Measurements from ENCODE around the gene THAP3. TPM values are rescaled to one million over a fixed set of nuclear protein-coding genes. Genes with fewer than 3 reads are reported as not detected.

Gene THAP3
- total and polyA plus RNA-seq, 9 of the 15 experiments (the other 6 are each of a cell fraction or from before 2014, with no cell fraction given), result 1.9 to 31.2 (median 18.2) TPM

DNA sequence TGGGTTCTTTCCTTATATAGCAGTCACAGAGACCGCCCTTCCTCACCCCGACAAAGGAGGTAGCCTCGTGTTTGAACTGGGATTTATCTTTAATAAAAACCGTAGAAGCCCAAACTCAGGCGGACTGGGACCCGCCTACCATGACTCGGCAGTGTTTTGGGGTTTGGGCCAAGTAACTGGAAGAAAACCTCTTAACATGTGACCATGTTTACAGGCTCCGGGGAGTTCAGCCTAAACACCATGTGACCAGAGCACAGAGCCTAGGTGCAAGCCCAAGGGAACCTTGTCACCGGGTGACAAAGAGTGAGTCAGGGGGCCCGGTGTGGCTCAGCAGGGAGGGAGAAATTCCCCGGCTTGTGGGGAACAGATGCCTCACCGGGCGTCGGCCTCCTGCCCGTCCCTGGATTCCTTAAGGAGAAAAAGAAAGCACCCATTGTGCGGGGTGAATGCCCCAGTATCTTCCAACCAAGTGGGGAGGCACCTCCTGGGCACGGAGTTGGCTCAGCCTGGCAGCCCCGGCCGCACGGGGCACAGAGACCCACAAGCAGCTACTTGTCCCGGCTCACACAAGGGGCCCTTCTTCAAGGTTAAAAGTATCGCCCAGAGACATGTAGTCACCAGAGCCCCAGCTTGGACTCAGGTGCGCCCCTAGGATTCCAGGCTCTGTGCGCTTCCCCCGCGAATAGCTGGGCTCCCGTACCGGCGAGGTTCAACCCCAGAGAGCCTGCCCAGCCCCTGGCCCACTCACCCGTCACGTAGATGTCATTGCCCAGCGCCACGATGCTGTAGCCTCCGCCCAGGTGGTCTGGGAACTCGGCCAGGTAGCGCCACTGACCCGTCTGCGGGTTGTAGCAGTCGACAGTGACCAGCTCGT is 23.4 kb upstream of the THAP3 start (continued):
- no peak for TF ChIP-seq ZNF696 (CRISPR knock-in tag; conservative IDR thresholded peaks at IDR 0.05)
- no peak for TF ChIP-seq RFX5 (IDR thresholded peaks at IDR 0.05; ENCODE audit: low read depth, low read length)
- TF ChIP-seq, protein P1, sequence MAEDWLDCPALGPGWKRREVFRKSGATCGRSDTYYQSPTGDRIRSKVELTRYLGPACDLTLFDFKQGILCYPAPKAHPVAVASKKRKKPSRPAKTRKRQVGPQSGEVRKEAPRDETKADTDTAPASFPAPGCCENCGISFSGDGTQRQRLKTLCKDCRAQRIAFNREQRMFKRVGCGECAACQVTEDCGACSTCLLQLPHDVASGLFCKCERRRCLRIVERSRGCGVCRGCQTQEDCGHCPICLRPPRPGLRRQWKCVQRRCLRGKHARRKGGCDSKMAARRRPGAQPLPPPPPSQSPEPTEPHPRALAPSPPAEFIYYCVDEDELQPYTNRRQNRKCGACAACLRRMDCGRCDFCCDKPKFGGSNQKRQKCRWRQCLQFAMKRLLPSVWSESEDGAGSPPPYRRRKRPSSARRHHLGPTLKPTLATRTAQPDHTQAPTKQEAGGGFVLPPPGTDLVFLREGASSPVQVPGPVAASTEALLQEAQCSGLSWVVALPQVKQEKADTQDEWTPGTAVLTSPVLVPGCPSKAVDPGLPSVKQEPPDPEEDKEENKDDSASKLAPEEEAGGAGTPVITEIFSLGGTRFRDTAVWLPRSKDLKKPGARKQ (CRISPR knock-in tag; IDR thresholded peaks at IDR 0.05), result no peak
- TF ChIP-seq PURB (CRISPR knock-in tag; IDR thresholded peaks at IDR 0.05; ENCODE audit: low read depth), result no peak
- TF ChIP-seq, protein P2, sequence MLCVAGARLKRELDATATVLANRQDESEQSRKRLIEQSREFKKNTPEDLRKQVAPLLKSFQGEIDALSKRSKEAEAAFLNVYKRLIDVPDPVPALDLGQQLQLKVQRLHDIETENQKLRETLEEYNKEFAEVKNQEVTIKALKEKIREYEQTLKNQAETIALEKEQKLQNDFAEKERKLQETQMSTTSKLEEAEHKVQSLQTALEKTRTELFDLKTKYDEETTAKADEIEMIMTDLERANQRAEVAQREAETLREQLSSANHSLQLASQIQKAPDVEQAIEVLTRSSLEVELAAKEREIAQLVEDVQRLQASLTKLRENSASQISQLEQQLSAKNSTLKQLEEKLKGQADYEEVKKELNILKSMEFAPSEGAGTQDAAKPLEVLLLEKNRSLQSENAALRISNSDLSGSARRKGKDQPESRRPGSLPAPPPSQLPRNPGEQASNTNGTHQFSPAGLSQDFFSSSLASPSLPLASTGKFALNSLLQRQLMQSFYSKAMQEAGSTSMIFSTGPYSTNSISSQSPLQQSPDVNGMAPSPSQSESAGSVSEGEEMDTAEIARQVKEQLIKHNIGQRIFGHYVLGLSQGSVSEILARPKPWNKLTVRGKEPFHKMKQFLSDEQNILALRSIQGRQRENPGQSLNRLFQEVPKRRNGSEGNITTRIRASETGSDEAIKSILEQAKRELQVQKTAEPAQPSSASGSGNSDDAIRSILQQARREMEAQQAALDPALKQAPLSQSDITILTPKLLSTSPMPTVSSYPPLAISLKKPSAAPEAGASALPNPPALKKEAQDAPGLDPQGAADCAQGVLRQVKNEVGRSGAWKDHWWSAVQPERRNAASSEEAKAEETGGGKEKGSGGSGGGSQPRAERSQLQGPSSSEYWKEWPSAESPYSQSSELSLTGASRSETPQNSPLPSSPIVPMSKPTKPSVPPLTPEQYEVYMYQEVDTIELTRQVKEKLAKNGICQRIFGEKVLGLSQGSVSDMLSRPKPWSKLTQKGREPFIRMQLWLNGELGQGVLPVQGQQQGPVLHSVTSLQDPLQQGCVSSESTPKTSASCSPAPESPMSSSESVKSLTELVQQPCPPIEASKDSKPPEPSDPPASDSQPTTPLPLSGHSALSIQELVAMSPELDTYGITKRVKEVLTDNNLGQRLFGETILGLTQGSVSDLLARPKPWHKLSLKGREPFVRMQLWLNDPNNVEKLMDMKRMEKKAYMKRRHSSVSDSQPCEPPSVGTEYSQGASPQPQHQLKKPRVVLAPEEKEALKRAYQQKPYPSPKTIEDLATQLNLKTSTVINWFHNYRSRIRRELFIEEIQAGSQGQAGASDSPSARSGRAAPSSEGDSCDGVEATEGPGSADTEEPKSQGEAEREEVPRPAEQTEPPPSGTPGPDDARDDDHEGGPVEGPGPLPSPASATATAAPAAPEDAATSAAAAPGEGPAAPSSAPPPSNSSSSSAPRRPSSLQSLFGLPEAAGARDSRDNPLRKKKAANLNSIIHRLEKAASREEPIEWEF (CRISPR knock-in tag; IDR thresholded peaks at IDR 0.05), result no peak
- no peak for TF ChIP-seq SMC3 (conservative IDR thresholded peaks at IDR 0.05; ENCODE audit: insufficient read depth, low read depth, low read length)
- TF ChIP-seq PYGO2 (tag; IDR thresholded peaks at IDR 0.05), result no peak
- TF ChIP-seq DACH1 (IDR thresholded peaks at IDR 0.05; ENCODE audit: partially characterized antibody), result no peak
- TF ChIP-seq HLTF (IDR thresholded peaks at IDR 0.05), result 0 out of 2 replicates have a peak, but pooled peaks have one; percentile 13
- TF ChIP-seq ETV1 (tag; conservative IDR thresholded peaks at IDR 0.05; ENCODE audit: low read depth), result no peak
- no peak for TF ChIP-seq RBM34 (IDR thresholded peaks at IDR 0.05; ENCODE audit: borderline replicate concordance, insufficient read depth, low read length)
- TF ChIP-seq CBX3 (IDR thresholded peaks at IDR 0.05; ENCODE audit: borderline replicate concordance in 1 of 2, low read length in 2 of 2), result no peak
- TF ChIP-seq, protein P3, sequence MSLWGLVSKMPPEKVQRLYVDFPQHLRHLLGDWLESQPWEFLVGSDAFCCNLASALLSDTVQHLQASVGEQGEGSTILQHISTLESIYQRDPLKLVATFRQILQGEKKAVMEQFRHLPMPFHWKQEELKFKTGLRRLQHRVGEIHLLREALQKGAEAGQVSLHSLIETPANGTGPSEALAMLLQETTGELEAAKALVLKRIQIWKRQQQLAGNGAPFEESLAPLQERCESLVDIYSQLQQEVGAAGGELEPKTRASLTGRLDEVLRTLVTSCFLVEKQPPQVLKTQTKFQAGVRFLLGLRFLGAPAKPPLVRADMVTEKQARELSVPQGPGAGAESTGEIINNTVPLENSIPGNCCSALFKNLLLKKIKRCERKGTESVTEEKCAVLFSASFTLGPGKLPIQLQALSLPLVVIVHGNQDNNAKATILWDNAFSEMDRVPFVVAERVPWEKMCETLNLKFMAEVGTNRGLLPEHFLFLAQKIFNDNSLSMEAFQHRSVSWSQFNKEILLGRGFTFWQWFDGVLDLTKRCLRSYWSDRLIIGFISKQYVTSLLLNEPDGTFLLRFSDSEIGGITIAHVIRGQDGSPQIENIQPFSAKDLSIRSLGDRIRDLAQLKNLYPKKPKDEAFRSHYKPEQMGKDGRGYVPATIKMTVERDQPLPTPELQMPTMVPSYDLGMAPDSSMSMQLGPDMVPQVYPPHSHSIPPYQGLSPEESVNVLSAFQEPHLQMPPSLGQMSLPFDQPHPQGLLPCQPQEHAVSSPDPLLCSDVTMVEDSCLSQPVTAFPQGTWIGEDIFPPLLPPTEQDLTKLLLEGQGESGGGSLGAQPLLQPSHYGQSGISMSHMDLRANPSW (CRISPR knock-in tag; IDR thresholded peaks at IDR 0.05), result no peak; the same call in 1 of the 2 replicates
- TF ChIP-seq MCM3 (IDR thresholded peaks at IDR 0.05), result no peak

Data from K562 (cell line).